Naive thymus-derived CD4-positive, alpha-beta T cell (primary cell): ENCODE data around the gene ENTPD6. TPM values are rescaled to one million over a fixed set of nuclear protein-coding genes. Genes with fewer than 3 reads are reported as not detected.

ENCODE experiments used
- ATAC-seq: fragments of 150-1000 bp; cut with Tn5 transposase; 2 replicates; pipeline ENCODE4 v1.10.0; 2021; ENCODE audit warnings: mild to moderate bottlenecking, moderate library complexity
- CTCF ChIA-PET: fragments of 350-600 bp; sonication (Branson Sonifier 250); formaldehyde crosslinking; loops from one replicate; lab custom pipeline; 2021; ENCODE audit warnings: antibody characterized with exemption; lab: Charles Lee
- POLR2A ChIA-PET: fragments of 350-600 bp; sonication (Branson Sonifier 250); formaldehyde crosslinking; loops from one replicate; lab custom pipeline; 2021; ENCODE audit warnings: antibody characterized with exemption, inconsistent platforms; lab: Charles Lee
- DNase-seq, 9 donors: peaks; one replicate each; pipeline versions ENCODE4 v3.0.0 to v3.0.0-alpha.2; 2020 to 2022; ENCODE audit warnings: mixed read lengths in 1 of 9
- H3K27ac ChIP-seq: one replicate; pipeline ENCODE4 v1.7.0; 2013; ENCODE audit warnings: mild to moderate bottlenecking, low read depth, low read length, moderate library complexity
- H3K27me3 ChIP-seq, 2 donors: one replicate each; pipeline ENCODE4 v1.7.0; 2013; ENCODE audit warnings: low read length in 2 of 2, mild to moderate bottlenecking in 2 of 2, moderate library complexity in 2 of 2; ENCODE audit not compliant: control insufficient read depth in 2 of 2, insufficient read depth in 2 of 2
- H3K36me3 ChIP-seq, 3 experiments: 1 replicate in 2 of 3; 2 replicates in 1 of 3; pipeline ENCODE4 v1.7.0; 2013; ENCODE audit warnings: low read length in 3 of 3, mild to moderate bottlenecking in 3 of 3, moderate library complexity in 1 of 3; ENCODE audit not compliant: insufficient read depth in 3 of 3, control insufficient read depth in 2 of 3
- H3K4me1 ChIP-seq, 2 donors: one replicate each; pipeline ENCODE4 v1.7.0; 2013; ENCODE audit warnings: low read length in 2 of 2, mild to moderate bottlenecking in 2 of 2, moderate library complexity in 1 of 2; ENCODE audit not compliant: control insufficient read depth in 2 of 2, insufficient read depth in 2 of 2
- H3K4me3 ChIP-seq: 2 replicates; pipeline ENCODE4 v1.7.0; 2013; ENCODE audit warnings: mild to moderate bottlenecking, low read length
- H3K9me3 ChIP-seq, 3 experiments: 1 replicate in 2 of 3; 2 replicates in 1 of 3; pipeline ENCODE4 v1.7.0; 2013; ENCODE audit warnings: low read length in 3 of 3; ENCODE audit not compliant: control insufficient read depth in 2 of 3
- H3K27ac Mint-ChIP-seq, 9 donors: one replicate each; pipeline ENCODE4 v1.8.0; 2020 to 2022; ENCODE audit warnings: mixed read lengths in 9 of 9, mild to moderate bottlenecking in 8 of 9, moderate library complexity in 5 of 9, inconsistent platforms in 2 of 9
- H3K27me3 Mint-ChIP-seq, 5 donors: one replicate each; pipeline ENCODE4 v1.8.0; 2021 to 2022; ENCODE audit warnings: mixed read lengths in 5 of 5, mild to moderate bottlenecking in 1 of 5
- H3K36me3 Mint-ChIP-seq, 5 donors: one replicate each; pipeline ENCODE4 v1.8.0; 2020 to 2022; ENCODE audit warnings: mixed read lengths in 5 of 5, mild to moderate bottlenecking in 3 of 5, inconsistent platforms in 1 of 5
- H3K4me1 Mint-ChIP-seq, 7 donors: one replicate each; pipeline ENCODE4 v1.8.0; 2020 to 2022; ENCODE audit warnings: mixed read lengths in 7 of 7, mild to moderate bottlenecking in 3 of 7, inconsistent platforms in 1 of 7
- H3K4me3 Mint-ChIP-seq, 10 donors: one replicate each; pipeline ENCODE4 v1.8.0; 2020 to 2022; ENCODE audit warnings: mild to moderate bottlenecking in 10 of 10, mixed read lengths in 10 of 10, moderate library complexity in 6 of 10, inconsistent platforms in 2 of 10
- H3K9me3 Mint-ChIP-seq, 11 donors: one replicate each; pipeline ENCODE4 v1.8.0; 2020 to 2022; ENCODE audit warnings: mixed read lengths in 11 of 11, mild to moderate bottlenecking in 4 of 11, inconsistent platforms in 1 of 11, moderate library complexity in 1 of 11
- intact Hi-C, 2 donors: fragments of 100-400 bp; cut with micrococcal nuclease; formaldehyde crosslinking; loops; one replicate each; pipeline ENCODE4 v1.15.1; 2023
- polyA plus RNA-seq, 2 donors: library from polyadenylated mRNA; unstranded; fragments of 300-500 nt; fragmentation: Illumina TruSeq; gene quantifications; one replicate each; pipeline ENCODE4 v1.2.3, GENCODE V29; 2021
- total RNA-seq, 6 experiments: library from RNA in 5 of 6; stranded (reverse) in 5 of 6; gene quantifications; 1 replicate in 5 of 6; 2 replicates in 1 of 6; pipeline ENCODE4 v1.2.3 and lab custom pipeline; 2021 to 2026

Gene ENTPD6
- total and polyA plus RNA-seq, 7 experiments from 2014 or later, result 41.1 to 108 (median 68.6) TPM

- peaks cover 3 to 42% (median 18%) of the 10 kb centered on the region in 5 donors for H3K36me3 Mint-ChIP-seq
- DNase-seq, result no peak
- no peak overlapping the region for H3K27ac Mint-ChIP-seq
- H3K27ac ChIP-seq, result no peak overlapping the region
- intact Hi-C loops, result no loop called here
- no peak overlapping the region for H3K4me3 ChIP-seq
- H3K4me1 Mint-ChIP-seq, result no peaks in the 10 kb centered on the region
- no peaks in the 10 kb centered on the region for H3K9me3 Mint-ChIP-seq
- no peaks in the 10 kb centered on the region for H3K27me3 Mint-ChIP-seq
- no peaks in the 10 kb centered on the region for H3K4me1 ChIP-seq
- no peak for ATAC-seq
- CTCF ChIA-PET, result no interaction called here
- POLR2A ChIA-PET, result no interaction called here
- peaks cover 0 to 95% (median 18%) of the 10 kb centered on the region in 3 experiments for H3K36me3 ChIP-seq
- no peak overlapping the region for H3K4me3 Mint-ChIP-seq
- H3K9me3 ChIP-seq, result no peaks in the 10 kb centered on the region
- H3K27me3 ChIP-seq, result no peaks in the 10 kb centered on the region
These were observed 78.2 kb downstream of the ENTPD6 start for GRCh38 chr20:25273541-25274358.

GRCh38 chr20:25274481-25274880, 79.0 kb downstream of the ENTPD6 start:
- Histone ChIP-seq H3K27ac (no peak overlapping the region), H3K4me1 (no peaks in the 10 kb centered on the region), H3K4me3 (no peak overlapping the region), H3K9me3 (no peaks in the 10 kb centered on the region), H3K27me3 (no peaks in the 10 kb centered on the region), H3K36me3 (peaks cover 0 to 94% (median 18%) of the 10 kb centered on the region in 3 experiments)
- ChIA-PET POLR2A (no interaction called here), CTCF (no interaction called here)
- DNase-seq (no peak), ATAC-seq (no peak)
- H3K4me3 Mint-ChIP-seq, result no peak overlapping the region
- H3K36me3 Mint-ChIP-seq, result peaks cover 3 to 38% (median 14%) of the 10 kb centered on the region in 5 donors
- peak overlapping the region in 1 of 9 donors; percentile 36 for H3K27ac Mint-ChIP-seq
- H3K4me1 Mint-ChIP-seq, result no peaks in the 10 kb centered on the region
- H3K9me3 Mint-ChIP-seq, result no peaks in the 10 kb centered on the region
- H3K27me3 Mint-ChIP-seq, result no peaks in the 10 kb centered on the region
- intact Hi-C loops, result no loop called here

GRCh38 chr20:25274891-25275812, 79.6 kb downstream of the ENTPD6 start:
- CTCF ChIA-PET, result no interaction called here
- DNase-seq, result no peak
- H3K4me3 Mint-ChIP-seq, result no peak overlapping the region
- Histone ChIP-seq H3K36me3 (peaks cover 0 to 95% (median 18%) of the 10 kb centered on the region in 3 experiments), H3K4me3 (no peak overlapping the region), H3K27me3 (no peaks in the 10 kb centered on the region), H3K27ac (no peak overlapping the region), H3K9me3 (no peaks in the 10 kb centered on the region), H3K4me1 (no peaks in the 10 kb centered on the region)
- H3K36me3 Mint-ChIP-seq, result peaks cover 3 to 36% (median 10%) of the 10 kb centered on the region in 5 donors
- ATAC-seq, result no peak
- intact Hi-C loops, result no loop called here
- peak overlapping the region in 2 of 9 donors; percentile 73 to 76 for H3K27ac Mint-ChIP-seq
- H3K9me3 Mint-ChIP-seq, result no peaks in the 10 kb centered on the region
- no peaks in the 10 kb centered on the region for H3K27me3 Mint-ChIP-seq
- POLR2A ChIA-PET, result no interaction called here
- no peaks in the 10 kb centered on the region for H3K4me1 Mint-ChIP-seq

- Mint-ChIP-seq H3K9me3 (no peaks in the 10 kb centered on the region), H3K27me3 (no peaks in the 10 kb centered on the region), H3K4me1 (no peaks in the 10 kb centered on the region), H3K27ac (peak overlapping the region in 1 of 9 donors; percentile 76), H3K36me3 (peaks cover 3 to 37% (median 10%) of the 10 kb centered on the region in 5 donors), H3K4me3 (no peak overlapping the region)
- no peak for ATAC-seq
- no peak for DNase-seq
- Histone ChIP-seq H3K27me3 (no peaks in the 10 kb centered on the region), H3K27ac (no peak overlapping the region), H3K4me3 (no peak overlapping the region), H3K4me1 (no peaks in the 10 kb centered on the region), H3K36me3 (peaks cover 0 to 97% (median 16%) of the 10 kb centered on the region in 3 experiments), H3K9me3 (no peaks in the 10 kb centered on the region)
- ChIA-PET POLR2A (no interaction called here), CTCF (no interaction called here)
- intact Hi-C loops, result no loop called here
These were observed 80.5 kb downstream of the ENTPD6 start for GRCh38 chr20:25275813-25276532.

Other genes with a start within 250 kb of the ENTPD6 start
- 10 to 100 TPM in 3 of 5 experiments, 1 to 10 TPM in 2; 1.4 to 74.9 (median 11.5) TPM for gene CST7, start 246.4 kb upstream of the ENTPD6 start, total RNA-seq
- 1 to 10 TPM; 2.3 to 4.2 TPM for gene CST7, start 246.4 kb upstream of the ENTPD6 start, polyA plus RNA-seq
- gene APMAP, start 203.0 kb upstream of the ENTPD6 start, total RNA-seq, result 10 to 100 TPM; 28.2 to 47.3 (median 38.8) TPM
- 10 to 100 TPM; 70.2 to 74.6 TPM for gene APMAP, start 203.0 kb upstream of the ENTPD6 start, polyA plus RNA-seq
- 10 to 100 TPM; 33.1 to 51.7 (median 38.4) TPM for gene ACSS1, start 137.6 kb upstream of the ENTPD6 start, total RNA-seq
- 10 to 100 TPM; 39.7 to 44.7 TPM for gene ACSS1, start 137.6 kb upstream of the ENTPD6 start, polyA plus RNA-seq
- gene VSX1, start 113.6 kb upstream of the ENTPD6 start, total RNA-seq, result not detected
- not detected for gene VSX1, start 113.6 kb upstream of the ENTPD6 start, polyA plus RNA-seq
- 10 to 100 TPM; 29.8 to 45.2 (median 43.6) TPM for gene PYGB, start 52.4 kb downstream of the ENTPD6 start, total RNA-seq
- 10 to 100 TPM; 55.9 to 81.6 TPM for gene PYGB, start 52.4 kb downstream of the ENTPD6 start, polyA plus RNA-seq
- gene ABHD12, start 195.1 kb downstream of the ENTPD6 start, total RNA-seq, result 10 to 100 TPM; 16.5 to 27.6 (median 22.5) TPM
- 10 to 100 TPM; 24.4 to 29.7 TPM for gene ABHD12, start 195.1 kb downstream of the ENTPD6 start, polyA plus RNA-seq
- 10 to 100 TPM in 1 of 5 experiments, under 1 TPM in 4; 0.44 to 24.9 (median 0.81) TPM for gene GINS1, start 212.0 kb downstream of the ENTPD6 start, total RNA-seq
- gene GINS1, start 212.0 kb downstream of the ENTPD6 start, polyA plus RNA-seq, result 1 to 10 TPM in 1 of 2 donors, under 1 TPM in 1; 0.93 to 1.1 TPM